Measurements from ENCODE around the gene SERPINF2.
"Not testable (repeated sequence)": the region's sequence is repeated elsewhere in the genome, so short reads cannot be mapped to it uniquely, and the experiment has no call there.

The SERPINF2 gene

GRCh38 chr17:1789936-1790335 lies 47.3 kb downstream of the SERPINF2 start:
- DNase-seq (ENCODE audit: low read depth), result no peak

DNA sequence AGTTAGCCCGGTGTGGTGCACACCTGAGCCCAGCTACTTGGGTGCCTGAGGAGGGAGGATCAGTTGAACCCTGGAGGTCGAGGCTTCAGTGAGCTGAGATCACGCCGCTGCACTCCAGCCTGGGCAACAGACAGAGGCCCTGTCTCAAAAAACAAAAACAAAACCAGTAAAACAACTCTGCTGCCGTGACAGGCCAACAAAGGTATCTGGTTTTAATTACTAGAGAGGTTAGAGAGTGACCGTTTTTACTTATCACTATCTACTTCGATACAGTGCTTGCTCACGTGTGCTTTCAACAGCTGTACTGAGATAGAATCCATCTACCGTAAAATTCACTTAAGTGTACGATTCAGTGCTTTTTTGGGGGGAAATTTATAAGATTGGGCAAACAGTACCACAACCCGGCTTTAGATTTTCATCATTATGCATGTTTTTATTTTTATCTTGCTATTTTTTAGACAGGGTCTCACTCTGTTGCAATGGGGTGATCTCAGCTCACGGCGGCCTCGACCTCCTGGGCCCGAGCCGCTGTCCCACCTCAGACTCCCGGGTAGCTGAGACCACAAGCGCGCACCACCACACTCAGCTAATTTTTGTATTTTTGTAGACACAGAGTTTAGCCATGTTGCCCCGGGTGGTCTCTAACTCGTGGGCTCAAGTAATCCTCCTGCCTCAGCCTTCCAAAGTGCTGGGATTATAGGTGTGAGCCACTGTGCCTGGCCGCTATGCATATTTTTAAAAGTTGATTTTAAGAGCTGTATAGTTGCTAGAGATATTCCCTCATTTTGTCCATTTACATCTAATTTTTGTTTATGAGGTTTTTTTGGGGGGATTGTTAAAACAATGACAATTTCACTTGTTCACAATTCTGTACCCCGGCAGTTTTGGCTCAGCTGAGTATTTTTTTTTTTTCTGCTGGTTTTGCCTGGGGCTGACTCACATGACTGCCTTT lies 50.1 kb downstream of the SERPINF2 start:
- DNase-seq (ENCODE audit: low read depth), result no peak

GRCh38 chr17:1793447-1793806 lies 50.8 kb downstream of the SERPINF2 start:
- no peak for DNase-seq (ENCODE audit: low read depth)

DNA sequence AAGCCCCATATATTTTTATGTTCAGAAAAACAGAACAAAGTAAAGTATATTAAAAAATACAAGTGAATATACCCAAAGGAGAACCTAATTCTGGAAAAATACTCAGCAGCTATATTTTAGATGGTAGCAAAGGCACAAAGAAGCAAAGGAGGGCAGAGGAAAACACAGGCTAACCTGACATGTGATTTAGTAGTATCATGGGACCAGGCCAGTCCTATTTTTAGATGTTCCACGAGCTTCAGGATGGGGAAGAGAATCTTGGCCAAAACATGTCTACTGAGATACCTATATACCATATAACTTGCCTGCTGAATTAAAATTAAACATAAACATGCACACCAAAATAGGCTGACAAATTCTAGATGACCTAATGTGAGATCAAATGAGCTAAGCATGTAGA lies 54.1 kb downstream of the SERPINF2 start:
- DNase-seq (ENCODE audit: low read depth), result no peak

DNA sequence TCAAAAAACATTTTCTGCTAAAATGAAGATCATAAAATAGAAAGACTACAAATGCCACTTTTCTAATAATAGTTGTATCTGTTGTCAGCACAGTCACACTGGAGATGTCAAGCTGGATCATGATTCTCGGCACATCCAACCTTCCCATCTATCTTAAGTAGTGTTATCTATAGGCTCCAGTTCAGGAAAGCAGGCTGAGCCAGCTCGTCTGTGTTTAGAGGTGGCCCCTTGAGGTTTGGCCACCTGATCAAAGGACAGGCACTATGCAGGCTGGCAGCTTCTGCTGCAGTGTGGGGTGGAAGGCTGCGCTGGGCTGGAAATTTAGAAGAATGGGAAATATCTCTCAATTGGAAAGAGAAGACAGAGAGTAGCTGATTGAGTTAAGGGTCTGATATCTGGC lies 54.7 kb downstream of the SERPINF2 start:
- DNase-seq (ENCODE audit: low read depth), result no peak

DNA sequence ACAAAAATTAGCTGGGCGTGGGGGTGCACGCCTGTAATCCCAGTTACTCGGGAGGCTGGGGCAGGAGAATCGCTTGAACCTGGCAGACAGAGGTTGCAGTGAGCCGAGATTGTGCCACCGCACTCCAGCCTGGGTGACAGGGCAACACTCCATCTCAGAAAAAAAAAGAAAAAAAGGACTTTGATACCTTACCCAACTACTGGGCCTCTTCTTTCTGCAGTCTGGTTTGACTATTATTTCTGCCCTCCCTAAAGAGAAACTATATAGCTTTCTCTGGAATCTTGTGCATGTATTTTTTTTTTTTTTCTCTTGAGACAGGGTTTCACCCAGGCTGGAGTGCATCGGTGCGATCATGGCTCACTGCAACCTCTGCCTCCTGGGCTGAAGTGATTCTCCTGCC lies 55.2 kb downstream of the SERPINF2 start:
- DNase-seq (ENCODE audit: low read depth), result not testable (repeated sequence)

GRCh38 chr17:1800240-1800639 lies 57.6 kb downstream of the SERPINF2 start:
- DNase-seq (ENCODE audit: low read depth), result no peak

DNA sequence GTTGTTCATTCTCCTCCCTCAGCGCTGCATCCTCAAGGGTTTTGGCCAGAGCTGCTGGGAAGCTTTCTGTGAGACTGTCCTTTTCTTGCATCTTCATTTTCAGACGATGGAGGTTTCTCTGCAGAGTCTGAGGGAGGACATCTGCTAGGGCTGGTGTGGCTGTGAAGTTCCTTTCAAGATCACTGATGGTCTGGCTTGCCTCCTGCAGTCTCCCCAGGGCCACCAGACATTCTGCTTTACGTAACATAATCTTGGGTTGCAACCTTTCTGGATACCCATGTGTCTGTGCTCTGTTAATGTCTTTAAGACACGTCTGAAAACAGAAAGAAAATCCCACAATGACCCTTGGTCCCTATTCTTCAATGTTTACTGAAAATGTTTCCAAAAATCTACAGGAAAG lies 58.0 kb downstream of the SERPINF2 start:
- DNase-seq (ENCODE audit: low read depth), result no peak

- DNase-seq (ENCODE audit: low read depth), result no peak
Observed at GRCh38 chr17:1802429-1802828, 59.8 kb downstream of the SERPINF2 start.

- no peak for DNase-seq (ENCODE audit: low read depth)
Observed at GRCh38 chr17:1803280-1803679, 60.6 kb downstream of the SERPINF2 start.

Measured in amniotic epithelial cell (primary cell).